ENCODE measurements around the gene ARID2. TPM values are rescaled to one million over a fixed set of nuclear protein-coding genes. Genes with fewer than 3 reads are reported as not detected.

ARID2 gene
- total RNA-seq, 1 experiment from 2014 or later, result 17.5 TPM

GRCh38 chr12:45731190-45731775, 1.8 kb downstream of the ARID2 start:
- Mint-ChIP-seq H3K4me1 (ENCODE audit: low read depth, unreplicated experiment) (no peaks in the 10 kb centered on the region), H3K27ac (ENCODE audit: unreplicated experiment) (peak overlapping the region; percentile 61), H3K36me3 (ENCODE audit: insufficient read depth, unreplicated experiment) (peaks cover 58% of the 10 kb centered on the region), H3K9me3 (ENCODE audit: low read depth, unreplicated experiment) (no peaks in the 10 kb centered on the region), H3K4me3 (ENCODE audit: low read depth, unreplicated experiment) (peak overlapping the region; percentile 97), H3K27me3 (ENCODE audit: unreplicated experiment) (no peaks in the 10 kb centered on the region)
- no peak for DNase-seq
- TF ChIP-seq, protein P1, sequence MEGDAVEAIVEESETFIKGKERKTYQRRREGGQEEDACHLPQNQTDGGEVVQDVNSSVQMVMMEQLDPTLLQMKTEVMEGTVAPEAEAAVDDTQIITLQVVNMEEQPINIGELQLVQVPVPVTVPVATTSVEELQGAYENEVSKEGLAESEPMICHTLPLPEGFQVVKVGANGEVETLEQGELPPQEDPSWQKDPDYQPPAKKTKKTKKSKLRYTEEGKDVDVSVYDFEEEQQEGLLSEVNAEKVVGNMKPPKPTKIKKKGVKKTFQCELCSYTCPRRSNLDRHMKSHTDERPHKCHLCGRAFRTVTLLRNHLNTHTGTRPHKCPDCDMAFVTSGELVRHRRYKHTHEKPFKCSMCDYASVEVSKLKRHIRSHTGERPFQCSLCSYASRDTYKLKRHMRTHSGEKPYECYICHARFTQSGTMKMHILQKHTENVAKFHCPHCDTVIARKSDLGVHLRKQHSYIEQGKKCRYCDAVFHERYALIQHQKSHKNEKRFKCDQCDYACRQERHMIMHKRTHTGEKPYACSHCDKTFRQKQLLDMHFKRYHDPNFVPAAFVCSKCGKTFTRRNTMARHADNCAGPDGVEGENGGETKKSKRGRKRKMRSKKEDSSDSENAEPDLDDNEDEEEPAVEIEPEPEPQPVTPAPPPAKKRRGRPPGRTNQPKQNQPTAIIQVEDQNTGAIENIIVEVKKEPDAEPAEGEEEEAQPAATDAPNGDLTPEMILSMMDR (IDR thresholded peaks at IDR 0.05; ENCODE audit: unreplicated experiment), result no peak
- CTCF ChIA-PET, result no interaction called here
- no TSS peak for BruUV-seq (replicated peaks)
- intact Hi-C loops (cut with micrococcal nuclease; ENCODE audit: unreplicated experiment), result no loop called here

GRCh38 chr12:45732250-45732649, 2.7 kb downstream of the ARID2 start:
- CTCF ChIA-PET, result no interaction called here
- TF ChIP-seq, protein P1 (IDR thresholded peaks at IDR 0.05; ENCODE audit: unreplicated experiment), result no peak
- BruUV-seq (replicated peaks), result TSS peak; percentile 22
- Mint-ChIP-seq H3K27me3 (ENCODE audit: unreplicated experiment) (no peaks in the 10 kb centered on the region), H3K9me3 (ENCODE audit: low read depth, unreplicated experiment) (no peaks in the 10 kb centered on the region), H3K27ac (ENCODE audit: unreplicated experiment) (peak overlapping the region; percentile 77), H3K4me1 (ENCODE audit: low read depth, unreplicated experiment) (no peaks in the 10 kb centered on the region), H3K36me3 (ENCODE audit: insufficient read depth, unreplicated experiment) (peaks cover 48% of the 10 kb centered on the region), H3K4me3 (ENCODE audit: low read depth, unreplicated experiment) (peak overlapping the region; percentile 97)
- no peak for DNase-seq
- intact Hi-C loops (cut with micrococcal nuclease; ENCODE audit: unreplicated experiment), result no loop called here

- intact Hi-C loops (cut with micrococcal nuclease; ENCODE audit: unreplicated experiment), result no loop called here
- peak overlapping the region; percentile 24 for H3K4me3 Mint-ChIP-seq (ENCODE audit: low read depth, unreplicated experiment)
- no peaks in the 10 kb centered on the region for H3K9me3 Mint-ChIP-seq (ENCODE audit: low read depth, unreplicated experiment)
- DNase-seq, result no peak
- H3K4me1 Mint-ChIP-seq (ENCODE audit: low read depth, unreplicated experiment), result no peaks in the 10 kb centered on the region
- no TSS peak for BruUV-seq (replicated peaks)
- CTCF ChIA-PET, result no interaction called here
- H3K27me3 Mint-ChIP-seq (ENCODE audit: unreplicated experiment), result no peaks in the 10 kb centered on the region
- peaks cover 41% of the 10 kb centered on the region for H3K36me3 Mint-ChIP-seq (ENCODE audit: insufficient read depth, unreplicated experiment)
- TF ChIP-seq, protein P1 (IDR thresholded peaks at IDR 0.05; ENCODE audit: unreplicated experiment), result no peak
- H3K27ac Mint-ChIP-seq (ENCODE audit: unreplicated experiment), result no peak overlapping the region
Observed at GRCh38 chr12:45732936-45733335, 3.4 kb downstream of the ARID2 start.

GRCh38 chr12:45737638-45738037, 8.1 kb downstream of the ARID2 start:
- no peaks in the 10 kb centered on the region for H3K4me1 Mint-ChIP-seq (ENCODE audit: low read depth, unreplicated experiment)

More at GRCh38 chr12:45737638-45738037, 8.1 kb downstream of the ARID2 start:
- no TSS peak for BruUV-seq (replicated peaks)
- no peaks in the 10 kb centered on the region for H3K36me3 Mint-ChIP-seq (ENCODE audit: insufficient read depth, unreplicated experiment)
- intact Hi-C loops (cut with micrococcal nuclease; ENCODE audit: unreplicated experiment), result no loop called here
- no peaks in the 10 kb centered on the region for H3K27me3 Mint-ChIP-seq (ENCODE audit: unreplicated experiment)
- TF ChIP-seq, protein P1 (IDR thresholded peaks at IDR 0.05; ENCODE audit: unreplicated experiment), result no peak
- no peaks in the 10 kb centered on the region for H3K9me3 Mint-ChIP-seq (ENCODE audit: low read depth, unreplicated experiment)
- no peak for DNase-seq
- H3K27ac Mint-ChIP-seq (ENCODE audit: unreplicated experiment), result no peak overlapping the region
- CTCF ChIA-PET, result no interaction called here
- no peak overlapping the region for H3K4me3 Mint-ChIP-seq (ENCODE audit: low read depth, unreplicated experiment)
